HUES6 (cell line): Measurements from ENCODE around the gene MAT2A.
"Not testable (repeated sequence)": the region's sequence is repeated elsewhere in the genome, so short reads cannot be mapped to it uniquely, and the experiment has no call there.

Source experiments
- H3K27ac ChIP-seq: 2 replicates; pipeline ENCODE4 v1.7.0; 2013; ENCODE audit warnings: low read depth, mild to moderate bottlenecking, low read length, inconsistent platforms
- H3K27me3 ChIP-seq: 2 replicates; pipeline ENCODE4 v1.6.1; 2013; ENCODE audit warnings: low read length; ENCODE audit not compliant: control insufficient read depth, insufficient read depth
- H3K36me3 ChIP-seq: 2 replicates; pipeline ENCODE4 v1.6.1; 2013; ENCODE audit warnings: low read length; ENCODE audit not compliant: control insufficient read depth, insufficient read depth
- H3K4me1 ChIP-seq: 2 replicates; pipeline ENCODE4 v1.6.1; 2013; ENCODE audit warnings: low read length; ENCODE audit not compliant: control insufficient read depth, insufficient read depth
- H3K4me3 ChIP-seq: 2 replicates; pipeline ENCODE4 v1.5.1; 2013; ENCODE audit warnings: low read depth, low read length
- H3K9ac ChIP-seq: one replicate; pipeline ENCODE4 v1.6.1; 2013; ENCODE audit warnings: mild to moderate bottlenecking, low read length
- H3K9me3 ChIP-seq: 2 replicates; pipeline ENCODE4 v1.6.1; 2013; ENCODE audit warnings: low read depth, low read length; ENCODE audit not compliant: control insufficient read depth, insufficient read depth

Gene MAT2A

DNA sequence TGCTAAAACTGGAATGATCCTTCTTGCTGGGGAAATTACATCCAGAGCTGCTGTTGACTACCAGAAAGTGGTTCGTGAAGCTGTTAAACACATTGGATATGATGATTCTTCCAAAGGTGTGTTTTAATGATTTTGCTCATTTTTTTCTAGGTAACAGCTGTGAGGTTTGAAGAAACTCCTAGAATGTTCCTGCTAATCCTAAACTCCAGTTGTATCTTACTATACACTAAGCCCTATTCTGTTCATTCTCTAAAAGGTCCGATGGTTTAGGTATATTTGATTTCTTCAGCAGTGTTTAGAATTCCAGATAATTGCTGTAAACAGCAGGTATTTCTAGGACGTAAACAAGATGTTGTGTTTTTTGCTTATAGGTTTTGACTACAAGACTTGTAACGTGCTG lies 2.3 kb downstream of the MAT2A start:
- Histone ChIP-seq H3K27ac (no peak overlapping the region), H3K27me3 (no peaks in the 10 kb centered on the region), H3K36me3 (peaks cover 70% of the 10 kb centered on the region), H3K4me3 (peak overlapping the region; percentile 100), H3K9ac (peak overlapping the region; percentile 99), H3K4me1 (peaks cover 18% of the 10 kb centered on the region), H3K9me3 (no peaks in the 10 kb centered on the region)

DNA sequence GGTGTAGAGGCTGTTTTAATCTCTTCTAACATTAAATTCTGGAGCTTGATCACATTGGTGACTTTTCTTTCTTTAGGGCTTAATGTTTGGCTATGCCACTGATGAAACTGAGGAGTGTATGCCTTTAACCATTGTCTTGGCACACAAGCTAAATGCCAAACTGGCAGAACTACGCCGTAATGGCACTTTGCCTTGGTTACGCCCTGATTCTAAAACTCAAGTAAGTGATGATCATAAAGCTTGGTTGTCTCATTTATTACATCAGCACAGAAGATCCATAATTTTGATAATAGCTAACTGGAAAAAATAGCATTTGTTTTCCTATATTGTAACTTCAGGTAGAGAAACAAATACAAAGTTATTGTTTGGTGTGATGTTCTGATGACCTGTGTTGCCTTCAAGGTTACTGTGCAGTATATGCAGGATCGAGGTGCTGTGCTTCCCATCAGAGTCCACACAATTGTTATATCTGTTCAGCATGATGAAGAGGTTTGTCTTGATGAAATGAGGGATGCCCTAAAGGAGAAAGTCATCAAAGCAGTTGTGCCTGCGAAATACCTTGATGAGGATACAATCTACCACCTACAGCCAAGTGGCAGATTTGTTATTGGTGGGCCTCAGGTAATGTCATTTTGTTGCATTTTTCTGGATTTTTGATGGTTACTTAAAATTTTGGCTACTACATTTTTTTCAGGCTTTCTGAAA lies 2.9 kb downstream of the MAT2A start:
- Histone ChIP-seq H3K27ac (no peak overlapping the region), H3K4me1 (peaks cover 17% of the 10 kb centered on the region), H3K9me3 (no peaks in the 10 kb centered on the region), H3K36me3 (peaks cover 71% of the 10 kb centered on the region), H3K4me3 (peak overlapping the region; percentile 100), H3K27me3 (no peaks in the 10 kb centered on the region), H3K9ac (no peak overlapping the region)

DNA sequence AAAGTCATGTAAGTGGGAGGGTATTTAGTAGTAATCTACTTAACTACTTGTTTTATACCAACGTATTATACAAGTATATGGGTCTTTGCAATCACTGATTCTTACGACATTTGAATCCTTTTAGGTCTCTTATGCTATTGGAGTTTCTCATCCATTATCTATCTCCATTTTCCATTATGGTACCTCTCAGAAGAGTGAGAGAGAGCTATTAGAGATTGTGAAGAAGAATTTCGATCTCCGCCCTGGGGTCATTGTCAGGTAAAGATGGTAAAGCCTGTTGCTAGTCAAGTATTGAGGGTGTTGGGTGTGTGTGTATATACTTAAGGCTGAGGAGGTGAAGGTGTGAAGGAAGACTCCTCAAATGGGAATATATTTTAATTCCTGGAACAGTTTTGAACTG lies 3.8 kb downstream of the MAT2A start:
- Histone ChIP-seq H3K9me3 (no peaks in the 10 kb centered on the region), H3K9ac (no peak overlapping the region), H3K36me3 (peaks cover 78% of the 10 kb centered on the region), H3K27me3 (no peaks in the 10 kb centered on the region), H3K4me3 (no peak overlapping the region), H3K27ac (no peak overlapping the region), H3K4me1 (peaks cover 10% of the 10 kb centered on the region)

DNA sequence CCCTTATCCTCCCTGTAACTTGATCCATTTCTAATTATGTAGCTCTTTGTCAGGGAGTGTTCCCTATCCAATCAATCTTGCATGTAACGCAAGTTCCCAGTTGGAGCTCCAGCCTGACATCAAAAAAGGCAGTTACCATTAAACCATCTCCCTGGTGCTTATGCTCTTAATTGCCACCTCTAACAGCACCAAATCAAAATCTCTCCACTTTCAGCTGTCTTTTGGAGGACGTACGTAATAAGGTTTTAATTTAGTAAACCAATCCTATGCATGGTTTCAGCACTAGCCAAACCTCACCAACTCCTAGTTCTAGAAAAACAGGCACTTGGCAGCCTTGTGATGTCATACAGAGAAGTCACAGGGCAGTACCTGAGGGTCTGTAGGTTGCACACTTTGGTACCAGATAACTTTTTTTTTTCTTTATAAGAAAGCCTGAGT lies 5.3 kb downstream of the MAT2A start:
- not testable (repeated sequence) for H3K27ac ChIP-seq, H3K4me3 ChIP-seq, H3K9me3 ChIP-seq, H3K27me3 ChIP-seq, H3K4me1 ChIP-seq, H3K9ac ChIP-seq
- H3K36me3 ChIP-seq, result peaks cover 82% of the 10 kb centered on the region

DNA sequence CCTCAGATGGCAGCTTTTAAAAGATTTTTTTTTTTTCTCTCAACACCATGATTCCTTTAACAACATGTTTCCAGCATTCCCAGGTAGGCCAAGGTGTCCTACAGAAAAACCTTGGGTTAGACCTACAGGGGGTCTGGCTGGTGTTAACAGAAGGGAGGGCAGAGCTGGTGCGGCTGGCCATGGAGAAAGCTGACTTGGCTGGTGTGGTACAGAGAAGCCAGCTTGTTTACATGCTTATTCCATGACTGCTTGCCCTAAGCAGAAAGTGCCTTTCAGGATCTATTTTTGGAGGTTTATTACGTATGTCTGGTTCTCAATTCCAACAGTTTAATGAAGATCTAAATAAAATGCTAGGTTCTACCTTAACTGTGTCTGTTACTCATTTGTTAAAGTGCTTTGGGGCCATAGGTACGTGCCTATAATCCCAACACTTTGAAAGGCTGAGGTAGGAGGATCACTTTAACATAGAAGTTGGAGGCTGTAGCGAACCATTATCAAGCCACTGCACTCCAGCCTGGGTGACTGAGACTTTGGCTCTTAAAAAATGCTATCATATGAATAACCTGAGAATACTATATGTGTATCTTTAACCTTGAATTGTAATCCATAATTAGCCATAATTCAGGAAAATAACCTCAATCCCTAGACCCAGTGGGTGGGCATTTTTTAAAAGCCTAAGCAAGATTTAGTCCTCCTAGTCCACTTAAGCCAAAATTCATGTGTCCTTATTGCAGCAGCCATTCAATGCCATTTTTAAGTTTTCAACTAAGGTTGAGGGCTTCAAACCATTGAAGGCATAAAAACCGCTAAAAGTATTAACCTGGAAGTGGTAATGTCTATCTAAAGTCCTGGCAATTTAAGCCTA lies 6.2 kb downstream of the MAT2A start:
- not testable (repeated sequence) for H3K27me3 ChIP-seq, H3K9ac ChIP-seq, H3K9me3 ChIP-seq, H3K4me1 ChIP-seq, H3K27ac ChIP-seq, H3K4me3 ChIP-seq
- H3K36me3 ChIP-seq, result peaks cover 80% of the 10 kb centered on the region

DNA sequence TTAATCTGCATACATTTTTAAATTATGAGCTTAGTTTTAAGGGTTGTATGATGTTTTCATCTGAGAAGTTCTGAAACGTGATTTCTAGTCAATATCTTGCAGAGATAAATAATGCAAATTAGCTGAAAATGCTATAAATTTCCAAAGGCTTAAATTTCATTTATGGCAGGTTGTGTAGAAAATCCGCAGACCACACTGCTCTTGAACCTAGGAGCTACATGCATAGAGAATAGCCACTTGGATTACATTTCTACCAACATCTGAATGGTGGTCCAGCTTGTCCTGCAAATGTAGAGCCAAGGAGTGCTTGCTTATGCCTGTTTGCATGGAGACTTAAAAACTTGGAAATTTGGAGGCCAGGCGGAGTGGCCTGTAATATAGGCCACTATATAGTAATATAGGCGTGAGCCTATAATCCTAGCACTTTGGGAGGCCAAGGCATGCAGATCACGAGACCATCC lies 6.8 kb downstream of the MAT2A start:
- no peak overlapping the region for H3K9ac ChIP-seq
- peaks cover 6% of the 10 kb centered on the region for H3K4me1 ChIP-seq
- H3K4me3 ChIP-seq, result no peak overlapping the region
- peaks cover 80% of the 10 kb centered on the region for H3K36me3 ChIP-seq
- no peaks in the 10 kb centered on the region for H3K27me3 ChIP-seq
- H3K9me3 ChIP-seq, result no peaks in the 10 kb centered on the region
- no peak overlapping the region for H3K27ac ChIP-seq

DNA sequence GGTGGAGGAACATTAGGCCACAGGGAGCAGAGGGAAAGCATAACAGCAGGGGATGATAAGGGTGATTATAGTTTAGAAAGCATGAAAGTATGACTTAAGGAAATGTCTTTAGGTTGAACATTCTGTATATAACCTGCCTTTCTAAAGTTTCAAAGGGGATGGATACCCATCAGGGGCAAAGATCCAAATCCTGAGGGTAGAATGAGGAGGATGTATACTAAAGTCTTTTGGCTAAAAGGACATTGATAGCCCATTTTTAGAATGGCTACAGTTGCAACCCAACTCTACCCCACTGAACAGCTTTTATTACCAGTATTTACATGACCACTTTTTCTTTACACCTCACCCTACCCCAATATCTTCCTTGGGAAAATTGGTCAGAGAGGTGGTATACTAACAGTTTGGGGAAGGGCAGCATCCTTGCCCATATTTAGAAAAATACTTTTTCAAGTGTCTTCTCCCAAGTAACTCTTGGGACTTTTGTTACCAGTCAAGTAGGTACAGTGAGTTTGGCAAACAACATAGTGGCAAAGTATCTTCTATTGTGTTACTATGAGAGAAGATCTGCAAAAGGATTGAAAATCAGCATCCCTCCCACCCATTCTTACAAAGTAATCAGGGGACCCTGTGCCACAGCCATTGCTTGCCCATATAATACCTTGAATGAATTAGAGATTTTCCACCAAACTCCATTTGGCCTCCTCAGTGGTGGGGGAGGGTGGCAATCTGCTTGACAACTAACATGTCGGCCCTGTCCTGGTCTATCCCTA lies 8.3 kb downstream of the MAT2A start:
- no peaks in the 10 kb centered on the region for H3K27me3 ChIP-seq
- H3K4me1 ChIP-seq, result no peaks in the 10 kb centered on the region; the same call in 1 of the 2 replicates
- H3K36me3 ChIP-seq, result peaks cover 78% of the 10 kb centered on the region
- no peak overlapping the region for H3K4me3 ChIP-seq
- H3K9ac ChIP-seq, result no peak overlapping the region
- no peak overlapping the region for H3K27ac ChIP-seq
- no peaks in the 10 kb centered on the region for H3K9me3 ChIP-seq

DNA sequence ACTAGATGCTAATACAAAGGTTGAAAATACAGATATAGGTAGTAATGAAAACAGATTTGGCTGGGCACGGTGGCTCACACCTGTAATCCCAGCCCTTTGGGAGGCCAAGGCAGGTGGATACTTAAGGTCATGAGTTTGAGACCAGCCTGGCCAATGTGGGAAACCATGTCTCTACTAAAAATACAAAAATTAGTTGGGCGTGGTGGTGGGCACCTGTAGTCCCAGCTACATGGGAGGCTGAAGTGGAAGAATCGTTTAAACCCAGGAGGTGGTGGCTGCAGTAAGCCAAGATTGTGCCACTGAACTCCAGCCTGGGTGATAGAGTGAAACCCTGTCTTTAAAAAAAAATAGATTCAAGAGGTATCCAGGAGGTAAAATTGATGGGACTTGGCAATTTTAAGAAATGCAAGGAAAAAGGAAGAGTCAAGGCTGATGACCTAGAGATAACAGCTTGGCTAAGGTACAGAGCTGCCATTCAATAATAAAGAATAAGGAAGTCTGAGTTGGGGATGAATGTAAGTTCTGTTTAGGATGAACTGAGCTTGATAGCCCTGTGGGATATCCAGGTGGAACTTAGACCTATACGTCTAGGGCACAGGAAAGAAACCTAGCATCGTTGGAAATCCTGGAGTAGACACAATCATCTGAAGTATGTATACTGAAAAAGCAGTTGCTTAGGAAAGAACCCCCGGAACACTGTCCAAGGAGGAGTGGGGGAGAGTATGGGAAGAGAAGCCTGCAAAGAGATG lies 9.1 kb downstream of the MAT2A start:
- H3K4me1 ChIP-seq, result no peaks in the 10 kb centered on the region; the same call in 1 of the 2 replicates
- H3K4me3 ChIP-seq, result no peak overlapping the region
- H3K9me3 ChIP-seq, result no peaks in the 10 kb centered on the region
- peaks cover 78% of the 10 kb centered on the region for H3K36me3 ChIP-seq
- no peaks in the 10 kb centered on the region for H3K27me3 ChIP-seq
- H3K27ac ChIP-seq, result no peak overlapping the region
- H3K9ac ChIP-seq, result no peak overlapping the region

DNA sequence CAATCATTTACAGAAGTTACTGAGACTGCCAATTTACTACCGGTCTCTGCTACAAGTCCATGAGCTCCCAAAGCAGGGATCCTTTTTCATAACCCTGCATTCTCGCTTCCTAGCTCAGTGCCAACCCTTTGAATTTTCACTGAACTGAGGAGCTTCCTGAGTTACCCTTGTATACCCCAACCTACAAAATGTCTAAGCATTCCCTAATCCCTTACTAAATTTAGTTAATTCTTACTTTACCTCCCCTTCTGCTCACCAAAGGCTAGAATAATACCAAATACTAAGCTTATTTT lies 9.6 kb downstream of the MAT2A start:
- Histone ChIP-seq H3K36me3 (peaks cover 77% of the 10 kb centered on the region), H3K4me3 (no peak overlapping the region), H3K9me3 (no peaks in the 10 kb centered on the region), H3K27me3 (no peaks in the 10 kb centered on the region), H3K4me1 (no peaks in the 10 kb centered on the region; the same call in 1 of the 2 replicates), H3K9ac (no peak overlapping the region), H3K27ac (no peak overlapping the region)

DNA sequence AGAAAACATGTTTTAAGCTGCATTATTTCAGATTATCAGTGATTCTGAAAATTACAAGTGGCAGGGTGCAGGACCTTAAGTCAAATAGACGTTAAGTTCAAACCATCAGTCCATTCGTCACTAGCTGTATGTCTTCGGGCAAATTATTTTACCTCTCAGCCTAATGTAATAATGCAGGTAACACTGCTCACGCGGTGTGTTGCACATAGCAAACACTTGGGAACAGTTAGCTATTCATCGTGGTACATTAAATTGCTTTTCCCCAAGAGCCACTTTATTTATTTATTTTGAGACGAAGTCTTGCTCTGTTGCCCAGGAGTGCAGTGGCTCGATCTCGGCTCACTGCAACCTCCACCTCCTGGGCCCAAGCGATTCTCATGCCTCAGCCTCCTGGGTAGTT lies 10.1 kb downstream of the MAT2A start:
- H3K9me3 ChIP-seq, result no peaks in the 10 kb centered on the region
- no peak overlapping the region for H3K27ac ChIP-seq
- H3K4me3 ChIP-seq, result no peak overlapping the region
- no peak overlapping the region for H3K9ac ChIP-seq
- H3K4me1 ChIP-seq, result no peaks in the 10 kb centered on the region; the same call in 1 of the 2 replicates
- H3K36me3 ChIP-seq, result peaks cover 76% of the 10 kb centered on the region
- H3K27me3 ChIP-seq, result no peaks in the 10 kb centered on the region
